ENCODE data around the gene C10orf88. TPM values are rescaled to one million over a fixed set of nuclear protein-coding genes. Genes with fewer than 3 reads are reported as not detected.
A peak's percentile ranks its signal among the peaks of the same experiment; 100 is the strongest.
"Not testable (repeated sequence)": the region's sequence is repeated elsewhere in the genome, so short reads cannot be mapped to it uniquely, and the experiment has no call there.

C10orf88 gene
- total RNA-seq, 1 donor from 2014 or later: 7.4 TPM

GRCh38 chr10:122974023-122974422 lies 20.0 kb upstream of the C10orf88 start:
- ATAC-seq (ENCODE audit: poor library complexity): no peak
- no peak for DNase-seq

GRCh38 chr10:122968698-122969097 lies 14.7 kb upstream of the C10orf88 start:
- intact Hi-C loops (cut with DNase I): no loop called here
- DNase-seq (no peak), ATAC-seq (ENCODE audit: poor library complexity) (no peak)

More at GRCh38 chr10:122974023-122974422, 20.0 kb upstream of the C10orf88 start:
- intact Hi-C loops (cut with DNase I): no loop called here

- DNase-seq: no peak
- intact Hi-C loops (cut with DNase I): no loop called here
- ATAC-seq (ENCODE audit: poor library complexity): no peak
Observed at GRCh38 chr10:122966879-122967278, 12.9 kb upstream of the C10orf88 start.

- ATAC-seq (ENCODE audit: poor library complexity): no peak
- intact Hi-C loops (cut with DNase I): no loop called here
- DNase-seq: no peak
Observed at GRCh38 chr10:122962405-122962804, 8.4 kb upstream of the C10orf88 start.

- intact Hi-C loops (cut with DNase I): no loop called here
- ATAC-seq (ENCODE audit: poor library complexity): no peak
- DNase-seq: no peak
Observed at GRCh38 chr10:122957474-122957873, 3.4 kb upstream of the C10orf88 start.

- DNase-seq: no peak
- ATAC-seq (ENCODE audit: poor library complexity): no peak
- intact Hi-C loops (cut with DNase I): no loop called here
Observed at GRCh38 chr10:122955892-122956291, 1.9 kb upstream of the C10orf88 start.

- ATAC-seq (ENCODE audit: poor library complexity): no peak
- intact Hi-C loops (cut with DNase I): no loop called here
- no peak for DNase-seq
Observed at GRCh38 chr10:122954731-122955050, 664 bp upstream of the C10orf88 start.

GRCh38 chr10:122949296-122949695 lies 4.7 kb downstream of the C10orf88 start:
- intact Hi-C loops (cut with DNase I): no loop called here
- no peak for DNase-seq
- ATAC-seq (ENCODE audit: poor library complexity): no peak

GRCh38 chr10:122939856-122940543 lies 14.0 kb downstream of the C10orf88 start:
- DNase-seq (no peak), ATAC-seq (ENCODE audit: poor library complexity) (no peak)
- intact Hi-C loops (cut with DNase I): no loop called here

GRCh38 chr10:122939133-122939855 lies 14.7 kb downstream of the C10orf88 start:
- ATAC-seq (ENCODE audit: poor library complexity) (no peak), DNase-seq (no peak)
- intact Hi-C loops (cut with DNase I): no loop called here

GRCh38 chr10:122931088-122931906 lies 22.7 kb downstream of the C10orf88 start:
- intact Hi-C loops (cut with DNase I): no loop called here
- no peak for DNase-seq
- no peak for ATAC-seq (ENCODE audit: poor library complexity)

GRCh38 chr10:122930140-122930539 lies 23.9 kb downstream of the C10orf88 start:
- DNase-seq (no peak), ATAC-seq (ENCODE audit: poor library complexity) (no peak)
- intact Hi-C loops (cut with DNase I): no loop called here

- no peak for DNase-seq
- intact Hi-C loops (cut with DNase I): no loop called here
- ATAC-seq (ENCODE audit: poor library complexity): no peak
Observed at GRCh38 chr10:122915700-122916099, 38.3 kb downstream of the C10orf88 start.

- intact Hi-C loops (cut with DNase I): no loop called here
- DNase-seq (peak; percentile 44), ATAC-seq (ENCODE audit: poor library complexity) (no peak)
Observed at GRCh38 chr10:122911889-122912484, 42.0 kb downstream of the C10orf88 start.

GRCh38 chr10:122910310-122910709 lies 43.7 kb downstream of the C10orf88 start, which contains the start of gene FAM24A:
Gene FAM24A, plus strand, starts transcription at chr10:122910610. Its CDS starts 1,025 bp downstream, at chr10:122911635.
- ATAC-seq (ENCODE audit: poor library complexity) (no peak), DNase-seq (no peak)
- intact Hi-C loops (cut with DNase I): no loop called here

GRCh38 chr10:122903861-122904260 lies 50.2 kb downstream of the C10orf88 start:
- ATAC-seq (ENCODE audit: poor library complexity); DNase-seq; intact Hi-C loops (cut with DNase I): not testable (repeated sequence)

GRCh38 chr10:122894261-122894944 lies 59.6 kb downstream of the C10orf88 start:
- DNase-seq (no peak), ATAC-seq (ENCODE audit: poor library complexity) (no peak)
- intact Hi-C loops (cut with DNase I): no loop called here

GRCh38 chr10:122884166-122884565 lies 69.9 kb downstream of the C10orf88 start:
- intact Hi-C loops (cut with DNase I): no loop called here

GRCh38 chr10:122882766-122883165 lies 71.3 kb downstream of the C10orf88 start:
- ATAC-seq (ENCODE audit: poor library complexity) (no peak), DNase-seq (no peak)
- intact Hi-C loops (cut with DNase I): no loop called here

More at GRCh38 chr10:122884166-122884565, 69.9 kb downstream of the C10orf88 start:
- no peak for DNase-seq
- no peak for ATAC-seq (ENCODE audit: poor library complexity)
